ENCODE results near the gene PDE8A. TPM values are rescaled to one million over a fixed set of nuclear protein-coding genes. Genes with fewer than 3 reads are reported as not detected.

PDE8A gene
- total and polyA plus RNA-seq, 11 donors: 9.4 to 21.5 (median 15.9) TPM

DNA sequence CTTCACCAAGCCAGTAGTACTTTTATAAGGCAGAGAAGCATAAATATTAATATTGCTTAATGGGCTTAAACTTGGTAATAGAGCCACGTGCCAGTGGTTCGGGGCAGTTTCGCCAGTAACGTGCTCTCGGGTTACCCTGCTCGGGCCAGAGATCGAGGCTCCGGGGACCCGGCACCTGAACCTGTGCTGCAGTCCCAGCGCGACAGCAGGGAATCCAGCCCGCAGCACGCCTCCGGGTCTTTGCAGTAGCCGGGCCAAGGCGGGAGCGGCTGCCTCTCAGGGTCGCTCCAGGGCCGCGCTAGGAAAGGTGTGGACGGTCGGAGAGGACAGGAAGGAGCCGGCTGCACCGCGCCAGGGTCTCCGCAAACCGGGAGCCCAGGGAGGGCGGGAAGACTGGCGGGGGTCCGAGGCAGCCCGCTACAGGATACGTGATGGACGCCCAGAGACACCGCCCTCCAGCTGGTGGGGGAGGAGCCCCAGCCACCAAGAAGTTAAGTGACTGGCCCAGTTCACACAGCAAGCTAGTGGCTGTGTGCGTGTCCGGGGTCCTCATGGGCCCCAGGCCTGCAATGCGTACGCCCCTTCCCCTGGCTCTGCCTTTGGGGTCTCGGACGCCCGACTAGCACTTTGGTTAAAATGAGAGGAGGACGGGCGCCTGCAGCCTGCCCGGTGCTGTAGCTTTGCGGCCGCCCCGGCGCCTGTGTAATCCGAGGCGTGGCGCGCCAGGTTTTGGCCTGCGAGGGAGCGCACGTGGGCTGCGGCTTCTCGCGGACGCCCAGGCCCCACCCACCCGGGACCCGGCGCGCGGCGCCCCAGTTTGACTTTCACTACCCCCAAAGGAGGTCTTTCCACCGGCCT is 1.2 kb upstream of the PDE8A start:
- WGBS, 4 donors: 0% methylated on average over 43 to 66 of the region's 66 CpGs
- ATAC-seq (peak; percentile 75 to 82 (median 79)), DNase-seq (peak; percentile 88 to 92 (median 90))
- H3K36me3 ChIP-seq: no peaks in the 10 kb centered on the region
- no peaks in the 10 kb centered on the region for H3K9me3 ChIP-seq
- H3K4me1 ChIP-seq: peaks cover 0 to 41% (median 24%) of the 10 kb centered on the region in 12 donors
- TF ChIP-seq, protein P1, sequence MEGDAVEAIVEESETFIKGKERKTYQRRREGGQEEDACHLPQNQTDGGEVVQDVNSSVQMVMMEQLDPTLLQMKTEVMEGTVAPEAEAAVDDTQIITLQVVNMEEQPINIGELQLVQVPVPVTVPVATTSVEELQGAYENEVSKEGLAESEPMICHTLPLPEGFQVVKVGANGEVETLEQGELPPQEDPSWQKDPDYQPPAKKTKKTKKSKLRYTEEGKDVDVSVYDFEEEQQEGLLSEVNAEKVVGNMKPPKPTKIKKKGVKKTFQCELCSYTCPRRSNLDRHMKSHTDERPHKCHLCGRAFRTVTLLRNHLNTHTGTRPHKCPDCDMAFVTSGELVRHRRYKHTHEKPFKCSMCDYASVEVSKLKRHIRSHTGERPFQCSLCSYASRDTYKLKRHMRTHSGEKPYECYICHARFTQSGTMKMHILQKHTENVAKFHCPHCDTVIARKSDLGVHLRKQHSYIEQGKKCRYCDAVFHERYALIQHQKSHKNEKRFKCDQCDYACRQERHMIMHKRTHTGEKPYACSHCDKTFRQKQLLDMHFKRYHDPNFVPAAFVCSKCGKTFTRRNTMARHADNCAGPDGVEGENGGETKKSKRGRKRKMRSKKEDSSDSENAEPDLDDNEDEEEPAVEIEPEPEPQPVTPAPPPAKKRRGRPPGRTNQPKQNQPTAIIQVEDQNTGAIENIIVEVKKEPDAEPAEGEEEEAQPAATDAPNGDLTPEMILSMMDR (IDR thresholded peaks at IDR 0.05): peak in 2 of 12 donors; percentile 6 to 13
- TF ChIP-seq POLR2A (IDR thresholded peaks at IDR 0.05): peak in 1 of 2 donors; percentile 53
- peak overlapping the region; percentile 84 to 98 (median 95) for H3K27ac ChIP-seq
- peak overlapping the region; percentile 64 to 96 (median 84) for H3K4me3 ChIP-seq
- intact Hi-C loops (cut with DNase I): loop anchor here in 6 of 10 donors (2.0 to 5.0 kb wide), 3 partner anchors 42 to 64 kb away; no protein-coding TSS in a partner anchor
- no peaks in the 10 kb centered on the region for H3K27me3 ChIP-seq

DNA sequence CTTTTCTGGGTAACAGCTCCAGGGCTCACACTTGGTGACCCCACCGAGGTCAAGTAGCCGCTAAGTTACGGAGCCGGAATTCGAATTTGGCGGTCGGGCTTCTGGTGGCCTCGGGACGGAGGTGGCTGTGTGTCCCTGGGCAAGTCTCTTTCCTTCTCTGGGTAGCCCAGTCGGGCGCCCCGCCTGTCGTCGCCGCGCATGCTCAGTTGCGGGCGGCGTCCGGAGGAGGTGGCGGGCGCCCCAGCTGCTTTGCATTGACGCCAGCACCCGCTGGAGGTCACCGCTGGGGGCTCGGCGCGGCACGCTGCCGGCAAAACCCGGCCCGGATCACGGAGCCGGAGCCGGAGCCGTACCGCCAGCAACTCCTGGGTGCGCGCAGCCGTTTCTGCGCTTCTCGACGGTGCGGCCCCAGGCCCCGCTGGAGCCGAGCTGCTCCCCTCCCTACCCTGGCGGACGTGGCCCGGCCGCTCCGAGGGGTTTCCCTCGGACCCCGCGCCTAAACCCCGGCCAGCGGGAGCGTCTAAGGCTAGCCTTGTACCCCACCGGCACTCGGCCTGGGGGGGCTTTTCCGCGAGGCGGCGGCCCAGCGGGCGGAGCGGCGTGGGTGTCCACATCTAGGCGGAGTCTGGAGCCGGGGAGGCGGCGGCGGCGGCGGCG is 474 bp upstream of the PDE8A start:
- Histone ChIP-seq H3K27me3 (no peaks in the 10 kb centered on the region), H3K4me3 (peak overlapping the region; percentile 64 to 96 (median 84)), H3K4me1 (peaks cover 0 to 46% (median 28%) of the 10 kb centered on the region in 12 donors), H3K27ac (peak overlapping the region; percentile 84 to 98 (median 95)), H3K36me3 (no peaks in the 10 kb centered on the region), H3K9me3 (no peaks in the 10 kb centered on the region)
- ATAC-seq (peak; percentile 87 to 93 (median 91)), DNase-seq (peak; percentile 96 to 99 (median 97))
- WGBS, 4 donors: 0 to 1% (median 1%) methylated on average over 54 to 75 of the region's 75 CpGs; no CpG with 5 or more reads in 1 of the 4 donors
- TF ChIP-seq, protein P1 (IDR thresholded peaks at IDR 0.05): peak in 10 of 12 donors; percentile 15 to 51 (median 34)
- peak in 1 of 2 donors; percentile 39 for TF ChIP-seq POLR2A (IDR thresholded peaks at IDR 0.05)
- intact Hi-C loops (cut with DNase I): loop anchor here in 6 of 10 donors (2.0 to 5.0 kb wide), 3 partner anchors 41 to 64 kb away; no protein-coding TSS in a partner anchor

DNA sequence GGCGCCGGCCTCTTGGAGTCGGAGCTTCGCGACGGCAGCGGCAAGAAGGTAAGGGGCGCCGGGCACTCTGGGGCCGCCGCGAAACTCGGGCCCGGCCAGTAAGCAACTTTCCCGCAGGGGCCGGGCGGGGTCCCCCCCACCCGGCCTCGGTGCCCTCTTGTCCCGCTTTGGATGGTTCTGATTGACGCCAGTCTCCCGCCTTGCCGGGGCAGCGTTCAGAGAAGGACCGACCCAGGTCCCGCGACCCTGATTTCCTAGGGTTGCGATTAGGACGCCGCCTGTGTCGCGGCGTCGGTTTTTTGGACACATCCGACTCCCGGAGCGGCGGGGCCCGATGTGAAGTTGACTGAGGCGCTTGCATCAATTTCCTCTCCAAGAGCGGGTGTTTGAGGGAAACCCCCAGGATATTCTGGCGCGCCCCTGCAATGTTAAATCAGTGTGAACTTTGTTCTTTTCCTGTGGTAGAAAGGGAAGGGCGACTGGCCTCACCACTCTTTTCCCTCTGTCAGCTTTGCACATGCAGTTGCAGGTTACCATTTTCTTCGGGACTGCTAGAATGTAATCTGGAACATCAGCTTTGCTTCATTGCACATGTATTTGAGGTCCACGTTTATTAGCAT is 755 bp downstream of the PDE8A start:
- no peaks in the 10 kb centered on the region for H3K36me3 ChIP-seq
- peak overlapping the region; percentile 64 to 96 (median 84) for H3K4me3 ChIP-seq
- no peaks in the 10 kb centered on the region for H3K9me3 ChIP-seq
- no peaks in the 10 kb centered on the region for H3K27me3 ChIP-seq
- intact Hi-C loops (cut with DNase I): loop anchor here in 6 of 10 donors (2.0 to 5.0 kb wide), 4 partner anchors 40 to 62 kb away; no protein-coding TSS in a partner anchor
- peaks cover 0 to 53% (median 34%) of the 10 kb centered on the region in 12 donors for H3K4me1 ChIP-seq
- 4 to 26% (median 9%) methylated on average over 19 to 46 of the region's 46 CpGs for WGBS, 4 donors
- TF ChIP-seq, protein P1 (IDR thresholded peaks at IDR 0.05): peak in 1 of 12 donors; percentile 8
- TF ChIP-seq POLR2A (IDR thresholded peaks at IDR 0.05): no peak
- DNase-seq (peak; percentile 40 to 66 (median 59)), ATAC-seq (no peak)
- H3K27ac ChIP-seq: peak overlapping the region; percentile 84 to 98 (median 95)
